ENCODE results near the gene SLC31A2.

SLC31A2 gene

GRCh38 chr9:113187929-113188595 lies 37.3 kb downstream of the SLC31A2 start:
- no peak for DNase-seq

- DNase-seq: no peak
These were observed 41.6 kb downstream of the SLC31A2 start for GRCh38 chr9:113192455-113192854.

DNA sequence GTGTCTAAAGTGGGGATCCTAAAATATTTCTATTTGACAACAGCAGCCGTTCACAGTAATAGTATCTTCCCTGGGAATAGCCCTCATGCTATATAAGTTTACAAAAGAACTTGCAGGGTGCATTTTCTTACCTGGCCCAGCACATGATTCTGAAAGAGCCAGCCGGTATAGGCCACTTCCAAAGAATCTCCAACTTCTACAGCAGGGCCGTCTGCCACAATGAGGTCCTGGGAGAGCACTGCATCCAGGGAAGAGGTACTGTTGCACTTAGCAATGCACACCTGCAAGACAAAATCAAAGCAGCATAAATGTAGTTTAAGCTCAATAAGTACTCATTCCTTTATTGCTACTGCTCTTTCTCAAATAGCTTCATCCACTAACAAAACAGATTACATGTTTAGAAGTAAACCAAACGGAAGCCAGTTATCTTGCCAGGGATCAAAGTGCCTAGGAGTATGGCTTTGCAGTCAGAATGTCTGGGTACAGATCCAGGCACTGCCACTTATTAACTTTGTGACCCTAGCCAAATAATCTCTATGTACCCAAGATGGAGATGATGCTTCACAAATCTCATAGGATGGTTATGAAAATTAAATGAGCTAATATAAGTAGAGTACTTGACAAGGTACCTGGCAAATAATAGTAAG lies 49.0 kb downstream of the SLC31A2 start:
- DNase-seq: no peak

GRCh38 chr9:113205432-113205831 lies 54.6 kb downstream of the SLC31A2 start:
- DNase-seq: no peak

GRCh38 chr9:113205861-113206260 lies 55.1 kb downstream of the SLC31A2 start:
- no peak for DNase-seq

DNA sequence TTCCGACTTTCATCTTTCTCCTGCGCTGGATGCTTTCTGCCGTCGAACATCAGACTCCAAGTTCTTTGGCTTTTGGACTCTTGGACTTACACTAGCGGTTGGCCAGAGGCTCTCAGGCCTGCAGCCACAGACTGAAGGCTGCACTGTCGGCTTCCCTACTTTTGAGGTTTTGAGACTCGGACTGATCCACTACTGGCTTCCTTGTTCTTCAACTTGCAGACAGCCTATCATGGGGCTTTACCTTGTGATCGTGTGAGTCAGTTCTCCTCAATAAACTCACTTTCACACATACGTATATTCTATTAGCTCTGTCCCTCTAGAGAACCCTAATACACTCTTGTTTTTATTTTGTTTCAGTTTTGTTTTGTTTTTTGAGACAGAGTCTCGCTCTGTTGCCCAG lies 60.0 kb downstream of the SLC31A2 start:
- no peak for DNase-seq
